ENCODE data around the gene CLDN17.
A peak's percentile ranks its signal among the peaks of the same experiment; 100 is the strongest.

The CLDN17 gene

GRCh38 chr21:30166705-30167104, at the start of gene CLDN17:
Gene CLDN17, minus strand, starts transcription at chr21:30166805. Its CDS starts 188 bp downstream, at chr21:30166617.
- DNase-seq = no peak

GRCh38 chr21:30216041-30216723, 49.6 kb upstream of the CLDN17 start, which contains the start of gene CLDN8:
Gene CLDN8, minus strand, starts transcription at chr21:30216097. Its CDS starts 172 bp downstream, at chr21:30215925.
- no peak for DNase-seq

GRCh38 chr21:30211071-30211470, 44.5 kb upstream of the CLDN17 start:
- no peak for DNase-seq

GRCh38 chr21:30209601-30210000, 43.0 kb upstream of the CLDN17 start:
- no peak for DNase-seq

GRCh38 chr21:30207252-30207579, 40.6 kb upstream of the CLDN17 start:
- DNase-seq = no peak

- no peak for DNase-seq
These were observed 40.1 kb upstream of the CLDN17 start for GRCh38 chr21:30206551-30207251.

GRCh38 chr21:30200000-30200399, 33.4 kb upstream of the CLDN17 start:
- DNase-seq = no peak

GRCh38 chr21:30194701-30195299, 28.2 kb upstream of the CLDN17 start:
- DNase-seq = peak; percentile 59

- DNase-seq = no peak
These were observed 26.6 kb upstream of the CLDN17 start for GRCh38 chr21:30193201-30193600.

- DNase-seq = no peak
These were observed 23.9 kb upstream of the CLDN17 start for GRCh38 chr21:30190554-30190953.

GRCh38 chr21:30189773-30190172, 23.2 kb upstream of the CLDN17 start:
- no peak for DNase-seq

GRCh38 chr21:30186242-30186641, 19.6 kb upstream of the CLDN17 start:
- no peak for DNase-seq

GRCh38 chr21:30168086-30168485, 1.5 kb upstream of the CLDN17 start:
- no peak for DNase-seq

GRCh38 chr21:30166171-30166570, 434 bp downstream of the CLDN17 start:
- DNase-seq = no peak

- DNase-seq = no peak
These were observed 1.8 kb downstream of the CLDN17 start for GRCh38 chr21:30164796-30165195.

- no peak for DNase-seq
These were observed 12.8 kb downstream of the CLDN17 start for GRCh38 chr21:30153697-30154340.

- DNase-seq = no peak
These were observed 13.8 kb downstream of the CLDN17 start for GRCh38 chr21:30152792-30153191.

GRCh38 chr21:30148906-30149305, 17.7 kb downstream of the CLDN17 start:
- no peak for DNase-seq

- DNase-seq = no peak
These were observed 19.9 kb downstream of the CLDN17 start for GRCh38 chr21:30146558-30147282.

- no peak for DNase-seq
These were observed 28.1 kb downstream of the CLDN17 start for GRCh38 chr21:30138483-30138882.

- no peak for DNase-seq
These were observed 37.4 kb downstream of the CLDN17 start for GRCh38 chr21:30129246-30129645.

- no peak for DNase-seq
These were observed 40.0 kb downstream of the CLDN17 start for GRCh38 chr21:30126576-30126975.

GRCh38 chr21:30117631-30118030, 49.0 kb downstream of the CLDN17 start:
- DNase-seq = no peak
